HG02623 (cell line): ENCODE measurements around the gene PTPRZ1.

Experiments used
- ATAC-seq: cut with Tn5 transposase; IDR thresholded peaks from one replicate; pipeline ENCODE4 v1.9.1; 2021; ENCODE audit warnings: moderate library complexity; ENCODE audit not compliant: unreplicated experiment

PTPRZ1 gene

GRCh38 chr7:122103064-122103463 lies 230.1 kb downstream of the PTPRZ1 start:
- no peak for ATAC-seq
